Activated B cell treated with CpG ODN at 0.5 μM for 24 hours (primary cell): ENCODE results near the gene ISOC2. TPM values are rescaled to one million over a fixed set of nuclear protein-coding genes. Genes with fewer than 3 reads are reported as not detected.
A peak's percentile ranks its signal among the peaks of the same experiment; 100 is the strongest.

Source experiments
- ATAC-seq: fragments of 200-7000 bp; cut with Tn5 transposase; one replicate; pipeline ENCODE4 v1.10.0; 2021; ENCODE audit warnings: low read depth, mild to moderate bottlenecking, moderate library complexity
- CTCF ChIA-PET: fragments of 350-600 bp; sonication (Branson Sonifier 250); formaldehyde crosslinking; loops from one replicate; lab custom pipeline; 2021; ENCODE audit warnings: antibody characterized with exemption; lab: Charles Lee
- POLR2A ChIA-PET: fragments of 350-600 bp; sonication (Branson Sonifier 250); formaldehyde crosslinking; loops from one replicate; lab custom pipeline; 2021; ENCODE audit warnings: antibody characterized with exemption; lab: Charles Lee
- DNase-seq: peaks from one replicate; pipeline ENCODE4 v3.0.0; 2022
- H3K27ac Mint-ChIP-seq: one replicate; pipeline ENCODE4 v1.8.0; 2020; ENCODE audit warnings: mixed read lengths
- H3K27me3 Mint-ChIP-seq: one replicate; pipeline ENCODE4 v1.8.0; 2021; ENCODE audit warnings: mixed read lengths
- H3K36me3 Mint-ChIP-seq: one replicate; pipeline ENCODE4 v1.8.0; 2021; ENCODE audit warnings: low read depth, mixed read lengths
- H3K4me1 Mint-ChIP-seq: one replicate; pipeline ENCODE4 v1.8.0; 2021; ENCODE audit warnings: mixed read lengths
- H3K4me3 Mint-ChIP-seq: one replicate; pipeline ENCODE4 v1.8.0; 2020; ENCODE audit warnings: mild to moderate bottlenecking, mixed read lengths
- H3K9me3 Mint-ChIP-seq: one replicate; pipeline ENCODE4 v1.8.0; 2020; ENCODE audit warnings: mixed read lengths
- intact Hi-C: fragments of 100-400 bp; cut with micrococcal nuclease; formaldehyde crosslinking; loops from one replicate; pipeline ENCODE4 v1.15.1; 2024
- total RNA-seq: library from RNA; stranded (reverse); gene quantifications from 2 replicates; pipeline ENCODE4 v1.2.3, GENCODE V29; 2022
- TF ChIP-seq, protein P1 (sequence below): fragments of 200-600 bp; IDR thresholded peaks from one replicate; pipeline ENCODE4 v1.8.0; 2022; ENCODE audit warnings: antibody characterized with exemption, mild to moderate bottlenecking

ISOC2 gene
- total RNA-seq, 1 donor from 2014 or later, result 29.0 TPM

DNA sequence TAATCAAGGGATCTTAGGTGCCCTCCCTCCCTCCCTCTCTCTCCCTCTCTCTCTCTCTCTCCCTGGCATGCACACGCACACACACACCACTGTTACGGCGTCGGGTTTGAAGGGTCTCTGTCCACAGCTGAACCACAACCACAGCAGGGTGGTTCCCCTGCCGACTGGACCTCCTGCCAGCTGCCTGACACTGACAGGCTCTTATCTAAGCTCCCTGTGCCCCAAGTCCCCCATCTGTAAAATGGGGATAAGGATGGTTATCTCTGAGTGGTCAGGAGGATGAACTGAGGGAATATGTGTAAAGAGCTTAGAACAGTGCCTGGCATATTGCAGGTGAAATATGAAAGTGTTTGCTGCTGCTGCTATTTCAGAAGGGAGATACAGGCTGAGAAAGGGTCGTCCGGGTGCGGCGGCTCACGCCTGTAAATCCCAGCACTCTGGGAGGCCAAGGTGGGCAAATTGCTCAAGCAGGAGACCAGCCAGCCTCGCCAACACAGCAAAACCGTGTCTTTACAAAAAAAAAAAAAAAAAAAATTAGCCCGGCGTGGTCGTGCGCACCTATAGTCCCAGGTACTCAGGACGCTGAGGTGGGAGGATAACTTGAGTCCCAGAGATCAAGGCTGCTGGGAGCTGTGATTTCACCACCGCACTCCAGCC is 17.5 kb downstream of the ISOC2 start:
- H3K4me3 Mint-ChIP-seq, result no peak overlapping the region
- no peaks in the 10 kb centered on the region for H3K36me3 Mint-ChIP-seq
- ATAC-seq, result no peak
- H3K4me1 Mint-ChIP-seq, result peaks cover 17% of the 10 kb centered on the region
- DNase-seq, result no peak
- TF ChIP-seq, protein P1, sequence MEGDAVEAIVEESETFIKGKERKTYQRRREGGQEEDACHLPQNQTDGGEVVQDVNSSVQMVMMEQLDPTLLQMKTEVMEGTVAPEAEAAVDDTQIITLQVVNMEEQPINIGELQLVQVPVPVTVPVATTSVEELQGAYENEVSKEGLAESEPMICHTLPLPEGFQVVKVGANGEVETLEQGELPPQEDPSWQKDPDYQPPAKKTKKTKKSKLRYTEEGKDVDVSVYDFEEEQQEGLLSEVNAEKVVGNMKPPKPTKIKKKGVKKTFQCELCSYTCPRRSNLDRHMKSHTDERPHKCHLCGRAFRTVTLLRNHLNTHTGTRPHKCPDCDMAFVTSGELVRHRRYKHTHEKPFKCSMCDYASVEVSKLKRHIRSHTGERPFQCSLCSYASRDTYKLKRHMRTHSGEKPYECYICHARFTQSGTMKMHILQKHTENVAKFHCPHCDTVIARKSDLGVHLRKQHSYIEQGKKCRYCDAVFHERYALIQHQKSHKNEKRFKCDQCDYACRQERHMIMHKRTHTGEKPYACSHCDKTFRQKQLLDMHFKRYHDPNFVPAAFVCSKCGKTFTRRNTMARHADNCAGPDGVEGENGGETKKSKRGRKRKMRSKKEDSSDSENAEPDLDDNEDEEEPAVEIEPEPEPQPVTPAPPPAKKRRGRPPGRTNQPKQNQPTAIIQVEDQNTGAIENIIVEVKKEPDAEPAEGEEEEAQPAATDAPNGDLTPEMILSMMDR, result no peak
- H3K27ac Mint-ChIP-seq, result no peak overlapping the region
- no peaks in the 10 kb centered on the region for H3K9me3 Mint-ChIP-seq
- peaks cover 50% of the 10 kb centered on the region for H3K27me3 Mint-ChIP-seq
- intact Hi-C loops, result no loop called here
- ChIA-PET CTCF (no interaction called here), POLR2A (interaction anchor here (0.6 to 1.2 kb wide), 3 partner anchors 10 to 206 kb away, joined by 3 to 7 read pairs (median 4); no protein-coding TSS in a partner anchor)

DNA sequence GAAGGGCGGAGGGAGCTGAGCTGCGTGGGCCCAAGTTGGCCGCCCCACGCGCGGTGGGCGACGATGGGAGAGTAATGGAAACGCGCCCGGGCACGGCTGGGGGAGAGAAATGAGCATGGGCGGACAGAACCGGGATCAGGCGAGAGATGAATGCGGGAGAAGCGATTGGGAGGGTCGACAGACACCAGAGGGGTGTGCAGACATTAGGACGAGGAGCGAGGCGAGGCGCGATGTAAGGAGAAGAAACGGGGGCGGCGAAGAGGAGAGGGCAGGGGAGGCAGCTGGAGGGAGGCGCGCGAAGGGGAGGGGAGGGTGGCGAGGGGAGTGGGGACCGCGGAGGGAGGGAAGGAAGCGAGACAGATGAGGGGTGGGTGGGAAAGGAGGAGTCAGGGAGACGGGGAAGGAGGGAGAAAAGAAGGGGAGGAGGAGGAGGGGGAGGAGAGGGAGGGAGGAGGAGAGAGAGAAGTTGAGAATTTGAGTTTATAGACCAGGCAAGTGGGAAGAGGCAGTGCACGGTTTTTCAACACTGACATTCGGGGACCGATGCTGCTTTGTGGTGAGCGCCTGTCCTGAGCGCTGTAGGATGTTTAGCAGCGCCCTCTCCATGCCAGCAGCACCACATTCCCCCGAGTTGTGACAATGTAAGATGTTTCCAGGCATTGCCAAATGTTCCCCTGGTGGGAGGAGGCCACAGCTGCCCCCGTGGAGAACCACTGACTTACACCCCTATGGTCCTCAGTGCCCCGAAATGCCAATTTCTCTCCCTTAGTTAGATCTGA is 18.2 kb downstream of the ISOC2 start, which contains the start of gene SHISA7:
SHISA7 (minus strand) TSS at position 256 of the 779 bp plus-strand sequence. CDS start 437 bp downstream, outside the sequence.
- Mint-ChIP-seq H3K36me3 (no peaks in the 10 kb centered on the region), H3K4me1 (peaks cover 17% of the 10 kb centered on the region), H3K4me3 (no peak within 1 kb of the TSS), H3K27ac (no peak within 1 kb of the TSS), H3K27me3 (peaks cover 55% of the 10 kb centered on the region), H3K9me3 (no peaks in the 10 kb centered on the region)
- intact Hi-C loops, result no loop called here
- TF ChIP-seq, protein P1, result no peak
- ChIA-PET POLR2A (interaction anchor here (0.6 to 1.7 kb wide), 2 partner anchors 36 to 170 kb away, joined by 4 read pairs; partner anchors contain the start of gene UBE2S), CTCF (no interaction called here)
- no peak for ATAC-seq
- no peak for DNase-seq

DNA sequence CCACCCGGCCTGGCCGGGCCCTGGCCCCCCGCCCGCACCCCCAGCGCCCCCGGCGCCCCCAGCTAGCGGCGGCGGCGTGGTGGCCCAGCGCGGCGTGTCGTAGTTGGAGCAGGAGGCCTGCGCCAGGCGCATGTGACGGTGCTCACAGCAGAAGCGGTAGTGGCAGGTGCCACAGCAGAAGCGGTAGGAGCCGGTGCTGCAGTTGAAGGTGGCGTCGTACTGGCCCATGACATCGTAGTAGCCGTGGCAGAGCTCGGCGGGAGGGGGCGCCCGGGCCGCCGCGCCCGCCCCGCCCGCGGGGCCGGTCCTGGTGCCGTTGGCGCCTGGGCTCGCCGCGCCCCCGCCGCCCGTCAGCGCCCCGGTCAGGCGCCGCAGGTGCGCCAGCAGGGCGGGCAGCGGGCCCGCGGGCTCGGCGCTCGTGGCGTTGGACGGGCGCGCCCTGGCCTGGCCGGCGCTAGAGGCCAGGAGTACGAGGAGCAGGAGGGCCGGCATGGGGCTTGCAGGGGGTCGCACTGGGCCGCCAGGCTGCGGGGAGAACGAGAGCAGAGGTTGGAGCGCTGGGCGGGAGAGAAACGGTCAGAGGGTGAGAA is 19.0 kb downstream of the ISOC2 start:
- DNase-seq, result no peak
- no peak overlapping the region for H3K27ac Mint-ChIP-seq
- H3K4me1 Mint-ChIP-seq, result peaks cover 17% of the 10 kb centered on the region
- H3K9me3 Mint-ChIP-seq, result no peaks in the 10 kb centered on the region
- peaks cover 59% of the 10 kb centered on the region for H3K27me3 Mint-ChIP-seq
- no peaks in the 10 kb centered on the region for H3K36me3 Mint-ChIP-seq
- CTCF ChIA-PET, result no interaction called here
- H3K4me3 Mint-ChIP-seq, result no peak overlapping the region
- TF ChIP-seq, protein P1, result no peak
- intact Hi-C loops, result no loop called here
- POLR2A ChIA-PET, result interaction anchor here (0.6 to 1.7 kb wide), 2 partner anchors 35 to 169 kb away, joined by 4 read pairs; partner anchors contain the start of gene UBE2S
- peak; percentile 55 for ATAC-seq

DNA sequence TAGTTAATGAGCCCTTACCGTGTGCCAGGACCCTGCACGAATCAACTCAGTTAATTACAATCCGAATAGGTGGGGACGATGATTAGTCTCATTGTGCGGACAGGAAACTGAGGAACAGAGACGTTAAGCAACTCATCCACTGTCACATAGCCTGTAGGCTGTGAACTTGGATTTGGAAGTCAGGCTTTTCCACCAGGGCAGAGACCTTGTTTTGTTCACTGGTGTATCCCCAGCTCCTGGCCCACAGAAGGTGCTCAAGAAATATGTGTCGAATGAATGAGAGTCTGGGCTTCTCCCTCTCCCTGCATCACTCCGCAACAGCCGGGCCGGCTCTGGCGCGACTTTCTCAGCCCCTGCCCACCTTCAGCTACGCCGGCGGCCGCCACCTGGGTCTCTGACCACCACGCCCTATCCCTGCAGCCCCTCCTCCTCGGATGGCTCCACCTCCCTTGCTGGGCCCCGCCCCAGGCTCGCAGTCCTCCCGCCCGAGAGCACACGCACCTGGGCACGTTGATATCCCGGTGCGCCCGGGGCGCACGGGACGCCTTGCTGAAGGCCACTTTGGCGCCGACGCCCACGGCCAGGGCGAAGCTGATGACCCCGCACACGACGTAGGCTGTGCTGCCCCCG is 19.6 kb downstream of the ISOC2 start:
- no peak for DNase-seq
- H3K27me3 Mint-ChIP-seq, result peaks cover 66% of the 10 kb centered on the region
- peak; percentile 29 for ATAC-seq
- TF ChIP-seq, protein P1, result no peak
- CTCF ChIA-PET, result no interaction called here
- no peak overlapping the region for H3K27ac Mint-ChIP-seq
- H3K4me3 Mint-ChIP-seq, result peak overlapping the region; percentile 32
- no peaks in the 10 kb centered on the region for H3K9me3 Mint-ChIP-seq
- intact Hi-C loops, result no loop called here
- H3K36me3 Mint-ChIP-seq, result no peaks in the 10 kb centered on the region
- POLR2A ChIA-PET, result interaction anchor here (0.7 to 1.7 kb wide), 2 partner anchors 20 to 34 kb away, joined by 3 to 4 read pairs; partner anchors contain the start of genes ISOC2 and UBE2S
- H3K4me1 Mint-ChIP-seq, result peaks cover 17% of the 10 kb centered on the region
